Measurements from ENCODE around the gene GNB5.

DNA sequence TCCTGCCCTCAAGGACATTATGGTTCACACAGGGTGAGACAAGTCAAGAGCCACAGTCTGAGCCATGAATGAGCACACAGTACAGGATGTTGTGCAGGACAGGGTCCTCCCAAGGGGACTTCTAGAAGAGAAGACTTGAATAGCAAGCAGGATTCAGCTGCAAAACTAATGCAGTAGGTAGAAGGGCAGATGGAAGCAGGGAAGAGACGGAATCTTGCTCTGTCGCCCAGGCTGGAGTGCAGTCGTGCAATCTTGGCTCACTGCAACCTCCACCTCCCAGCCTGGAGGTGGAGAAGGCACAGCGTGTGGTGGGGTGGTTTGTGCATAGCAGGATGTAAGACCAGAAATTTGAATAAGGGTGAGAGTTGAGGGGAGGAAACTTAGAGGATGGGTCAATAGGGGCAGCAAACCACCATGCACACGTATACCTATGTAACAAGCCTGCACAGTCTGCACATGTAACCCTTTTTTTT lies 86.6 kb downstream of the GNB5 start:
- TF ChIP-seq POLR2A (IDR thresholded peaks at IDR 0.05; ENCODE audit: low read depth, low read length) (peak; percentile 65; the same call in 1 of the 2 replicates), POLR2AphosphoS5 (IDR thresholded peaks at IDR 0.05; ENCODE audit: low read depth, low read length) (no peak; the same call in 1 of the 2 replicates)

All from GM12892 (cell line).